Measurements from ENCODE around the gene RASAL1. TPM values are rescaled to one million over a fixed set of nuclear protein-coding genes. Genes with fewer than 3 reads are reported as not detected.

Gene RASAL1
- total and polyA plus RNA-seq, 2 experiments from 2014 or later = 0.24 to 0.33 TPM

DNA sequence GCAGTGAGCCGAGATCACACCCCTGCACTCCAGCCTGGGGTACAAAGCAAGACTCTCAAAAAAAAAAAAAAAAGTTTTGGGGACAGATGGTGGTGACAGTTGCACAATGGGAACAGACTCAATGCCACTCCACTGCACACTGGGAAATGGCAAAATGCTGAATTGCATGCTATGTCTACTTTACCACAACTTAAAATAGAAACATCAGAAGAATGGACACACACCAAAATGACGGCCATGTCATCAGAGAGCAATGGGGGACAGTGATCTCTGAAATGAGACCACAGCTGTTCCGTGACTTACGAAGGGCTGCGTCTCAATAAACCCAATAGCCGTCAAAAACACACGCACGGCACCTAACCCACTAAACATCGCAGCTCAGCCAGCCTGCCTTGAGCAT lies 36.0 kb upstream of the RASAL1 start:
- peaks cover 44% of the 10 kb centered on the region for H3K36me3 ChIP-seq
- H3K4me3 ChIP-seq = no peak overlapping the region
- no peaks in the 10 kb centered on the region for H3K9me3 ChIP-seq (ENCODE audit: low read depth)
- H3K27ac ChIP-seq = no peak overlapping the region
- DNase-seq (ENCODE audit: low read depth in 1 of 2, low spot score in 1 of 2) = no peak
- no peaks in the 10 kb centered on the region for H3K27me3 ChIP-seq
- no peaks in the 10 kb centered on the region for H3K4me1 ChIP-seq (ENCODE audit: low read depth)
- TF ChIP-seq, protein P1, sequence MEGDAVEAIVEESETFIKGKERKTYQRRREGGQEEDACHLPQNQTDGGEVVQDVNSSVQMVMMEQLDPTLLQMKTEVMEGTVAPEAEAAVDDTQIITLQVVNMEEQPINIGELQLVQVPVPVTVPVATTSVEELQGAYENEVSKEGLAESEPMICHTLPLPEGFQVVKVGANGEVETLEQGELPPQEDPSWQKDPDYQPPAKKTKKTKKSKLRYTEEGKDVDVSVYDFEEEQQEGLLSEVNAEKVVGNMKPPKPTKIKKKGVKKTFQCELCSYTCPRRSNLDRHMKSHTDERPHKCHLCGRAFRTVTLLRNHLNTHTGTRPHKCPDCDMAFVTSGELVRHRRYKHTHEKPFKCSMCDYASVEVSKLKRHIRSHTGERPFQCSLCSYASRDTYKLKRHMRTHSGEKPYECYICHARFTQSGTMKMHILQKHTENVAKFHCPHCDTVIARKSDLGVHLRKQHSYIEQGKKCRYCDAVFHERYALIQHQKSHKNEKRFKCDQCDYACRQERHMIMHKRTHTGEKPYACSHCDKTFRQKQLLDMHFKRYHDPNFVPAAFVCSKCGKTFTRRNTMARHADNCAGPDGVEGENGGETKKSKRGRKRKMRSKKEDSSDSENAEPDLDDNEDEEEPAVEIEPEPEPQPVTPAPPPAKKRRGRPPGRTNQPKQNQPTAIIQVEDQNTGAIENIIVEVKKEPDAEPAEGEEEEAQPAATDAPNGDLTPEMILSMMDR (IDR thresholded peaks at IDR 0.05; ENCODE audit: low read depth, low read length) = no peak

DNA sequence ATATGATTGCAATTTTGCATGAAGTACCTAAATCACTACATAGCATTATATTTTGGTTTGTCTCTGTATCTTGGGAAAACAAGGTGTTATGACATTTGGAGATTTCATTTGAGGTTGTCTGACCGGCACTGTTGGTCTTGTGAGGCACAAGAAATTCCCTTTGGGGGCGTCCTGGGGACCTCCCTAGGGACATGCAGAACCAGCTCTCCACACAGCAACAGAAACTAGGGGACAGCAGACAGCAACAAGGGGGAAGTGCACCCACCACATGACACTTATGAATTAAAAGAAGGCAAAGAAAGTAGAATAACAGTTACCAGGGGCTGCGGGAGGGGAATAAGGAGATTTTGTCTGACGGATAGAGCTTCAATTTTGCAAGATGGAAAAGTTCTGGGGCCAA lies 35.4 kb upstream of the RASAL1 start:
- H3K27ac ChIP-seq = no peak overlapping the region

DNA sequence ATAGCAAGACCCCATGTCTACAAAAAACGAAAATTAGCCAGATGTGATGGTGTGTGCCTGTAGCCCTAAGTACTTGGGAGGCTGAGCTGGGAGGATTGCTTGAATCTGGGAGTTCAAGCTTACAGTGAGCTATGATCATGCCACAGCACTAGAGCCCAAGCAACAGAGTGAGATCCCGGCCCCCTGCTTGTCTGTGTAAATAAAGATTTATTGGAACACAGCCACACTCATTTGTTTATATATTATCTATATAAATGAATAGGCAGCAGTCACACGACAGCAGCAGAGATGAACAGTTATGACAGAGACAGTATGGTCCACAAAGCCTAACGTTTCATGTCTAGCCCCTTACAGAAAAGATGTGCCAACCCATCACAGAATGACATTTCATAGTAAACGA lies 34.9 kb upstream of the RASAL1 start:
- DNase-seq (ENCODE audit: low read depth in 1 of 2, low spot score in 1 of 2) = no peak
- H3K27me3 ChIP-seq = no peaks in the 10 kb centered on the region
- peaks cover 41% of the 10 kb centered on the region for H3K36me3 ChIP-seq
- no peaks in the 10 kb centered on the region for H3K4me1 ChIP-seq (ENCODE audit: low read depth)
- H3K27ac ChIP-seq = no peak overlapping the region
- TF ChIP-seq, protein P1 (IDR thresholded peaks at IDR 0.05; ENCODE audit: low read depth, low read length) = no peak
- no peaks in the 10 kb centered on the region for H3K9me3 ChIP-seq (ENCODE audit: low read depth)
- H3K4me3 ChIP-seq = no peak overlapping the region

More for the DNA sequence above, 35.4 kb upstream of the RASAL1 start:
- Histone ChIP-seq H3K4me3 (no peak overlapping the region), H3K4me1 (ENCODE audit: low read depth) (no peaks in the 10 kb centered on the region), H3K36me3 (peaks cover 43% of the 10 kb centered on the region), H3K27me3 (no peaks in the 10 kb centered on the region), H3K9me3 (ENCODE audit: low read depth) (no peaks in the 10 kb centered on the region)
- TF ChIP-seq, protein P1 (IDR thresholded peaks at IDR 0.05; ENCODE audit: low read depth, low read length) = no peak
- no peak for DNase-seq (ENCODE audit: low read depth in 1 of 2, low spot score in 1 of 2)

DNA sequence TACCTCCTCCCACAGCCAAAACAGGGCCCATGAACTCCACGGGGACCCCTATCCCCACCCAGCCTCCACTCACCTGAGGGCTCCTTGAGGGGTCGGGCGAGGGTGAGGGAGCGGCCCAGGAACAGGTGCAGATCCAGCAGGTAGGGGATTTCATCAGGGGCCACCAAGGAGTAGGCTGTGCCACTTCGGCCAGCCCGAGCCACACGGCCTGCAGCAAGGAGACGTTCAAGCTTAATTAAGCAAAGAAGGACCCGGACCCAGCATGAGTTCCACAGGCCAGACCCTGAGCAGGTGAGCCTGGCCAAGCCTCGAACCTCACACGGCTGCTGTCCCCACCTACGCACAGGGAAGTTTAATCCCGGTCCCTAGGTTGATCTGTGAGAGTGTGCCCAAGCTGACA lies 34.1 kb upstream of the RASAL1 start:
- no peak for DNase-seq (ENCODE audit: low read depth in 1 of 2, low spot score in 1 of 2)
- H3K36me3 ChIP-seq = peaks cover 39% of the 10 kb centered on the region
- H3K27me3 ChIP-seq = no peaks in the 10 kb centered on the region

DNA sequence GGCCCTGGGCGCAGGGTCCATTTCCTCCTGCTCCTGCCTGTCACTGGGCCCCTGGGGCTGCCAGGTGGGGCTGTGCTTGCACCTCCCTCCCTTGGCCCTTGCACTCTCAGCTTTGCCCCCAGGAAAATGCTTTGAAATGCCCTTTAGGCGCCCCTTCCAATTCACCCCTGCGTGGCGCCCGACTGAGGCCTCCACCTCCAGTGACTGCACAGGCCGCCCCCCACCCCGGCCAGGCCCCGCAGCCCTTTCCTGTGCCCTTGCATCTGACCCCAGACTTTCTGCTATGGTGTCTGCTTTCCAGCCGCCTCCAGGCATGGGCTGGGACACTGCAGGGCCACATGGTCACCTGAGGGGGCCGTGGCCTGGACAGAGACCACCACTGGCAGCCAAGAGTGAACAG lies 32.3 kb upstream of the RASAL1 start:
- no peak overlapping the region for H3K4me3 ChIP-seq
- H3K4me1 ChIP-seq (ENCODE audit: low read depth) = peaks cover 3% of the 10 kb centered on the region
- DNase-seq (ENCODE audit: low read depth in 1 of 2, low spot score in 1 of 2) = no peak
- H3K36me3 ChIP-seq = peaks cover 28% of the 10 kb centered on the region
- no peak overlapping the region for H3K27ac ChIP-seq
- TF ChIP-seq, protein P1 (IDR thresholded peaks at IDR 0.05; ENCODE audit: low read depth, low read length) = no peak
- no peaks in the 10 kb centered on the region for H3K27me3 ChIP-seq
- H3K9me3 ChIP-seq (ENCODE audit: low read depth) = no peaks in the 10 kb centered on the region

More for the DNA sequence above, 34.1 kb upstream of the RASAL1 start:
- TF ChIP-seq, protein P1 (IDR thresholded peaks at IDR 0.05; ENCODE audit: low read depth, low read length) = no peak
- no peaks in the 10 kb centered on the region for H3K4me1 ChIP-seq (ENCODE audit: low read depth)
- no peak overlapping the region for H3K4me3 ChIP-seq
- H3K9me3 ChIP-seq (ENCODE audit: low read depth) = no peaks in the 10 kb centered on the region
- H3K27ac ChIP-seq = no peak overlapping the region

All from cardiac muscle cell (in vitro differentiated cells and primary cell).